Epithelial cell of proximal tubule (primary cell): ENCODE measurements around the gene EZH2. TPM values are rescaled to one million over a fixed set of nuclear protein-coding genes. Genes with fewer than 3 reads are reported as not detected.

Source experiments
- DNase-seq: peaks from one replicate; pipeline ENCODE4 v3.0.0-alpha.2; 2011; ENCODE audit warnings: low read depth
- H3K4me3 ChIP-seq: 2 replicates; pipeline ENCODE4 v1.5.1; 2011; ENCODE audit warnings: low read depth, mild to moderate bottlenecking, low read length
- CTCF ChIP-seq: conservative IDR thresholded peaks from 2 replicates; pipeline ENCODE4 v1.5.1; 2012; ENCODE audit warnings: low read depth, mild to moderate bottlenecking, low read length
- total RNA-seq: library from RNA; depleted of rRNA; stranded (reverse); fragments of >200 nt; gene quantifications from 2 replicates; pipeline ENCODE4 v1.2.3, GENCODE V29; 2015

EZH2 gene
- total RNA-seq, 1 donor from 2014 or later, result 24.9 TPM

GRCh38 chr7:148850564-148850963 is 33.5 kb downstream of the EZH2 start:
- DNase-seq, result no peak
- no peak overlapping the region for H3K4me3 ChIP-seq
- TF ChIP-seq CTCF, result no peak

- no peak overlapping the region for H3K4me3 ChIP-seq
- no peak for TF ChIP-seq CTCF
- DNase-seq, result no peak
Observed at GRCh38 chr7:148849393-148850098, 34.5 kb downstream of the EZH2 start.

- TF ChIP-seq CTCF, result no peak
- no peak for DNase-seq
Observed at GRCh38 chr7:148847815-148848734, 36.0 kb downstream of the EZH2 start.

GRCh38 chr7:148838905-148839304 is 45.2 kb downstream of the EZH2 start:
- no peak for DNase-seq
- H3K4me3 ChIP-seq, result no peak overlapping the region
- no peak for TF ChIP-seq CTCF

More at GRCh38 chr7:148847815-148848734, 36.0 kb downstream of the EZH2 start:
- no peak overlapping the region for H3K4me3 ChIP-seq

- no peak for DNase-seq
- TF ChIP-seq CTCF, result no peak
- H3K4me3 ChIP-seq, result no peak overlapping the region
Observed at GRCh38 chr7:148835854-148836253, 48.2 kb downstream of the EZH2 start.

- no peak for DNase-seq
- TF ChIP-seq CTCF, result no peak
- no peak overlapping the region for H3K4me3 ChIP-seq
Observed at GRCh38 chr7:148834605-148835004, 49.5 kb downstream of the EZH2 start.
